Small intestine (tissue), 7 donors: ENCODE measurements around the gene GRPR. TPM values are rescaled to one million over a fixed set of nuclear protein-coding genes. Genes with fewer than 3 reads are reported as not detected.

Experiments used
- DNase-seq, 2 donors: peaks; one replicate each; pipeline versions ENCODE4 v3.0.0 to v3.0.0-alpha.2; 2013
- FAIRE-seq: peaks from 2 replicates; lab custom pipeline; 2012; peaks lifted over from hg19 to GRCh38; lab: Jason Lieb, UNC
- H3K27ac ChIP-seq, 3 donors: one replicate each; pipeline ENCODE4 v1.5.1; 2013; ENCODE audit warnings: low read length in 2 of 3, mild to moderate bottlenecking in 2 of 3, control low read depth in 1 of 3, inconsistent platforms in 1 of 3, low read depth in 1 of 3, moderate library complexity in 1 of 3
- H3K27me3 ChIP-seq, 3 donors: one replicate each; pipeline ENCODE4 v1.6.1; 2013; ENCODE audit warnings: low read length in 3 of 3, inconsistent platforms in 1 of 3; ENCODE audit not compliant: control insufficient read depth in 3 of 3, insufficient read depth in 3 of 3
- H3K36me3 ChIP-seq, 3 donors: one replicate each; pipeline ENCODE4 v1.6.1; 2013; ENCODE audit warnings: low read length in 3 of 3, inconsistent platforms in 1 of 3, low read depth in 1 of 3, mild to moderate bottlenecking in 1 of 3, moderate library complexity in 1 of 3; ENCODE audit not compliant: control insufficient read depth in 3 of 3, insufficient read depth in 2 of 3
- H3K4me1 ChIP-seq, 3 donors: one replicate each; pipeline ENCODE4 v1.6.1; 2013; ENCODE audit warnings: low read length in 2 of 3, inconsistent platforms in 1 of 3, low read depth in 1 of 3, mild to moderate bottlenecking in 1 of 3, moderate library complexity in 1 of 3; ENCODE audit not compliant: control insufficient read depth in 3 of 3, insufficient read depth in 2 of 3
- H3K4me3 ChIP-seq, 3 donors: one replicate each; pipeline ENCODE4 v1.5.1; 2013; ENCODE audit warnings: low read length in 3 of 3, control low read depth in 1 of 3, inconsistent platforms in 1 of 3, low read depth in 1 of 3, mild to moderate bottlenecking in 1 of 3, moderate library complexity in 1 of 3
- H3K9me3 ChIP-seq, 2 donors: one replicate each; pipeline ENCODE4 v1.6.1; 2013; ENCODE audit warnings: low read depth in 1 of 2, low read length in 1 of 2; ENCODE audit not compliant: control insufficient read depth in 2 of 2, insufficient read depth in 1 of 2
- WGBS, 3 donors: extraction: QIAGEN DNeasy Blood & Tissue Kit; methylation state at CpG; one replicate each; pipeline ENCODE4 v1.1.7; 2013; 5-methylcytosine and 5-hydroxymethylcytosine counted together
- polyA plus RNA-seq, 4 donors: library from polyadenylated mRNA; stranded (reverse) in 3 of 4; unstranded in 1 of 4; fragments of 200-250 nt in 3 of 4; fragments of 120-200 nt in 1 of 4; gene quantifications; one replicate each; pipeline versions ENCODE4 v1.2.1 to v1.2.3, GENCODE V29; 2013
- donor health status: healthy with polysubstance abuse.
- donor health status: control.
- donor health status: control.
- donor health status: Bipolar disorder and iron deficiency.
- donor health status: healthy.

GRPR gene
- polyA plus RNA-seq, 4 donors, result 0.06 to 0.15 TPM; not detected in 2

GRCh38 chrX:16196829-16197228, 73.5 kb downstream of the GRPR start:
- H3K27me3 ChIP-seq, result no peaks in the 10 kb centered on the region
- no peaks in the 10 kb centered on the region for H3K36me3 ChIP-seq
- H3K27ac ChIP-seq, result no peak overlapping the region
- FAIRE-seq, result no peak
- H3K9me3 ChIP-seq, result no peaks in the 10 kb centered on the region
- no peak overlapping the region for H3K4me3 ChIP-seq
- no peaks in the 10 kb centered on the region for H3K4me1 ChIP-seq
- DNase-seq, result no peak

GRCh38 chrX:16199343-16199742, 76.0 kb downstream of the GRPR start:
- H3K4me3 ChIP-seq, result no peak overlapping the region
- H3K36me3 ChIP-seq, result no peaks in the 10 kb centered on the region
- H3K27me3 ChIP-seq, result no peaks in the 10 kb centered on the region
- no peaks in the 10 kb centered on the region for H3K4me1 ChIP-seq
- DNase-seq, result no peak
- 69 to 75% (median 75%) methylated on average over 1 of the region's 1 CpG for WGBS, 3 donors
- FAIRE-seq, result no peak
- no peak overlapping the region for H3K27ac ChIP-seq
- H3K9me3 ChIP-seq, result no peaks in the 10 kb centered on the region

- 11 to 50% (median 36%) methylated on average over 4 of the region's 4 CpGs for WGBS, 3 donors
- DNase-seq (peak; percentile 42 to 71), FAIRE-seq (no peak)
Observed at GRCh38 chrX:16202943-16203342, 79.6 kb downstream of the GRPR start.

More at GRCh38 chrX:16202943-16203342, 79.6 kb downstream of the GRPR start:
- Histone ChIP-seq H3K27me3 (no peaks in the 10 kb centered on the region), H3K4me1 (no peaks in the 10 kb centered on the region), H3K9me3 (no peaks in the 10 kb centered on the region), H3K36me3 (no peaks in the 10 kb centered on the region), H3K27ac (no peak overlapping the region), H3K4me3 (no peak overlapping the region)

Other genes starting within 250 kb of the GRPR start
- gene MAGEB17, start 43.9 kb downstream of the GRPR start, polyA plus RNA-seq, result not detected